Measurements from ENCODE around the gene DAZAP1.

DNA sequence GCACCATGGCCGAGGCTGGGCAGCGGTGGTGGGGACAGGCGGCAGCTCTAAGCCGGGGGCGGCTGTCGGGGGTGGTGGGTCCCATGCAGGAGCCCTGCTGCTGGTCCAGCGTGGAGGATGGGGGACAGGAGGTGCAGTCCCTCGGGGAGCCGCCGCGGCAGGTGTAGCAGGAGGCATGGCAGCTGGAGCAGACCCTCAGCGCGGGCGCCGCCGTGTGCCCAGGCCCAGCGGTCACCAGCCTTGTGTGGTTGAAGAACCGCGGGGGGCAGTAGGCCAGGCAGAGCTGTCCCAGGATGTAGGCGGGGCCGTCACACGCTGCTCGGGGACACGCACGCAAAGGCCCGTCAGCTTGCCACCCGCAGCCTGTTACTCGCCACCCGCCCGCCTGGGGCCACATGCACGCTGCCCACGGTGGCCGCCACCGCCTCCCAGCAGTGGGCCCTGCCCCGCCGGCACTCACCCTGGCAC lies 74.5 kb downstream of the DAZAP1 start:
- TF ChIP-seq CTCF (conservative IDR thresholded peaks at IDR 0.05) (no peak), EZH2 (IDR thresholded peaks at IDR 0.05; ENCODE audit: low read depth) (no peak)

All from PC-9 (cell line).